Epidermal melanocyte (primary cell): Measurements from ENCODE around the gene CNPY4.

ENCODE experiments used
- DNase-seq: peaks from one replicate; pipeline ENCODE4 v3.0.0; 2011; ENCODE audit warnings: low spot score; ENCODE audit not compliant: insufficient read length

The CNPY4 gene

DNA sequence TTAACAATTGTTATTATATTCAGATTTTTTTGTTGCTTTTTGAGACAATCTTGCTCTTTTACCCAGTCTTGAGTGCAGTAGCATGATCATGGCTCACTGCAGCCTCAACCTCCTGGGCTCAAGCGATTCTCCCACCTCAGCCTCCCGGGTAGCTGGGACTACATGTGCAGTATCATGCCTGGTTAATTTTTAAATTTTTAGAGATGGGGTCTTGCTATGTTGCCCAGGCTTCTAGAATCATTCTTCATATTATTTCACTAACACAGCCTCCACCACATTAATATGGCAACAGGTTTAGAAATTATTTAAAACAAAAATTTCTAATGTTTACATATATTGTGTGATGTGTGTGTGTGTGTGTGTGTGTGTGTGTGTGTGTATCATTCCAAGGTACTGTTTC is 27.8 kb downstream of the CNPY4 start:
- no peak for DNase-seq

- no peak for DNase-seq
Measured at GRCh38 chr7:100148225-100148558, 28.8 kb downstream of the CNPY4 start.

- DNase-seq: peak; percentile 97
Measured at GRCh38 chr7:100148559-100149328, 29.3 kb downstream of the CNPY4 start, which contains the start of gene LAMTOR4. LAMTOR4 (plus strand) TSS chr7:100148918; CDS start chr7:100148973, 55 bp downstream.

GRCh38 chr7:100152404-100152803 is 33.0 kb downstream of the CNPY4 start:
- no peak for DNase-seq

- DNase-seq: no peak
Measured at GRCh38 chr7:100152937-100153666, 33.7 kb downstream of the CNPY4 start.

DNA sequence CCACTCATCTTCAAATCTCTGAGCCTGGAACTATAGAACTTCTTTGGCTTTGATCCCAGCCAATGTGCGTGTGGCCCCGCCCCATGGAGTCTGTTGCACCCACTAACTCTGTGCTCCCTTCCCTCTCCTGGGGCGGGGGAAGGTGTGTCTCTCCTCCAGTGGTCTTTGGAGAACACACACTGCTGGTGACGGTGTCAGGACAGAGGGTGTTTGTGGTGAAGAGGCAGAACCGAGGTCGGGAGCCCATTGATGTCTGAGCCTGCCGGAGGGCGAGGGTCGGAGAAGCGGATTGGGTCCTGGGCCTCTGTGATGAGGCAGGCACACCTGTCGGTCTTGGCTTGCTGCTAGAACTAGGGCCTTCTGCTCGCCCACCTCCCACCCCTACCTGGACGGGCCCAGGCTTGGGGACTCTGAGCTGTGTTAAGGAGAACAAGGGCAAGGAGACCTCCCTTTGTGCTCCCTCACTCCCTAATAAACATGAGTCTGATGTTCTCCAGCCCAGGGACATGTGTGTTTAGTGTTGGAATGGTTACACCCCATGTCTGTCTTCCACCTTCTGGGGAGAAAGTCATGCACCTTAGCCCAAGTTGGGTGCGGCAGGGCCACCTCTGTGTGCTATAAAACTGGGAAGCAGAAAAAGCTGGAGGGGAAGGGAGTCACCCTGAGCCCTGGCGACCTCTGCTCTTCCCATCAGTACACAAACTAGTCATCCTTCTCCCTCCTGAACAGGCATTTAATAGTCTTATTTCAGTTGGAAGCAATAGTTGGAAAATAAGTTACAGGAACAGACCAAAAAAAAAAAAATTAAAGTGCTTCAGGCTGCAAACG is 34.5 kb downstream of the CNPY4 start:
- DNase-seq: no peak

GRCh38 chr7:100154651-100155491 is 35.4 kb downstream of the CNPY4 start:
- no peak for DNase-seq

DNA sequence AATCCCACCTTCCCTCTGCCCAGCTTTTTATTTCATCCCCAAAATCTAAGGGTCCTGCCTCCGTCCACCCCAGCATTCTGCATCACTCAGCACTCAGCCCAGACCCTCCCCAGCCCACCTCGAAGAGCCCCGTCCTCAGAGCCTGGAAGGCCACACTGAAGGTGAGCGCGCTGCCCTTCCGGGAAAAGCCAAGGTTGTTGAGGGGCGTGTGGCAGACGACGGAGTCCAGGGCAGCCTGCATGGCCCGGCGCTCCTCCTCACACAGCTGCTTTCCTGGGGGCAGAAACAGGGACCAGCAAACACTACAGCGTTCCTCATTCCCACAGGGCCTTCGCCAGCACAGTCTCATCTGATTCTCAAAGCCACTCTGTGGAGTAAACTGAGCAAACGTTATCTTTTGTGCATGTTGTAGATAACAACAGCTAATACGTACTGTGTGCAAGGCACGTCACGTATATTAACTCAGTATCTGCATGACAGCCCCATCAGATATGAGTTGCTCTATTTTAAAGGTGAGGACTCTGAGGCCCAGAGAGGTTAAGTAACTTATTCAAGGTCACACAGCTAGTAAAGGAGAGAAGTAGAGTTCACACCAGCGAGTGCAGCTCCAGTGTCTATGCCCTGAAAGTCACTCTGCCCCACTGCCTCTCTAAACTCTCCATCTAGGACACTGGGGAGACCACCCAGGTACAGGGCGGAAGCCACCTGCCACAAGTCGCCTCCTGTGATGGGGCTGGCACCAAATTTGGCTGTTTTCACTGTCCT is 36.3 kb downstream of the CNPY4 start:
- no peak for DNase-seq

DNA sequence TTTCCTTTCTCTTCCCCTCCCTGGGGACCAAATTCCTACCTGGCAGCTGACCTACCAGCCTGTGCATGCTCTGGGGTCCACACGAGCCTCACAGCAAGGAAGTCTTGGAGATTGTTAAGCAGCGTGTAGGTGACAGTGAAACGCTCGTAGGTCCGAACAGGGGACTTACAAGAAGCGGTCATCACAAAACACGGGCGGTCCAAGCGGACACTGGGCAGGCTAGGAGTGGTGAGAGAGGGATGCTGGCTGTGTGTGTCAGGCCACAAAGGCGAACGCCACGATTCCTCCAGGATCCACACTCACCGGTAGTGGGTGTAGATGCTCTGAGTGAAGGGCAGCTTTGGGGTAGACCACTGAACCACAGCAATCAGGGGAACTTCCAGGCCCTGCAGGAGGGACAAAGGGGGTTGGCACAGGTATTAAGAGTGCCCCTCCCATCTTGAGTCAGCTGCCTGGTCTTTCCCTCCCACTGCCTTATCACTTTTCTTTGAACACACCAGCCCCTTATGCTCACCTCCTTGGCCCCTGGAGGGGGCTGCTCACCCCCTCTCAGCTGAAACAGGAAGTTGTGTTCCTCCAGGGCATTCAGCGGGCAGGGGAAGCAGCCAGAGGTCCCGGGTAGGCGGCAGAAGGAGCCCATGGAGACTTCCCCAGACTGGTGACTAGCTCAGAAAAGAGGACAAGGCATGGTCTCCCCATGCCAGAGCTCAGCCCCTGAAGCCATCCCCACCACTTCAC is 37.1 kb downstream of the CNPY4 start:
- no peak for DNase-seq

DNA sequence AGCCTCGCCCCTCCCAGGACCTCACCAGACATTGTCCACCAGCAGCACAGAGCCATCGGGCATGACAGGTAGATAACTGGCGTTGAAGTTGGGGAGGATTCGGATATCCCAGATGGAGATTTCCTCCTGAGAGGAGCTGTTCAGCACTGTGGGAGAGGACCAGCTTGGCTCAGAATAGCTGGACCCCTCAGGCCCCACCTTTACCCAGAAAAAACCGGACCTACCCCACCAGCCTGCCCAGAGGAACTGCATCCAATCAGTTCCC is 37.6 kb downstream of the CNPY4 start:
- DNase-seq: no peak

DNA sequence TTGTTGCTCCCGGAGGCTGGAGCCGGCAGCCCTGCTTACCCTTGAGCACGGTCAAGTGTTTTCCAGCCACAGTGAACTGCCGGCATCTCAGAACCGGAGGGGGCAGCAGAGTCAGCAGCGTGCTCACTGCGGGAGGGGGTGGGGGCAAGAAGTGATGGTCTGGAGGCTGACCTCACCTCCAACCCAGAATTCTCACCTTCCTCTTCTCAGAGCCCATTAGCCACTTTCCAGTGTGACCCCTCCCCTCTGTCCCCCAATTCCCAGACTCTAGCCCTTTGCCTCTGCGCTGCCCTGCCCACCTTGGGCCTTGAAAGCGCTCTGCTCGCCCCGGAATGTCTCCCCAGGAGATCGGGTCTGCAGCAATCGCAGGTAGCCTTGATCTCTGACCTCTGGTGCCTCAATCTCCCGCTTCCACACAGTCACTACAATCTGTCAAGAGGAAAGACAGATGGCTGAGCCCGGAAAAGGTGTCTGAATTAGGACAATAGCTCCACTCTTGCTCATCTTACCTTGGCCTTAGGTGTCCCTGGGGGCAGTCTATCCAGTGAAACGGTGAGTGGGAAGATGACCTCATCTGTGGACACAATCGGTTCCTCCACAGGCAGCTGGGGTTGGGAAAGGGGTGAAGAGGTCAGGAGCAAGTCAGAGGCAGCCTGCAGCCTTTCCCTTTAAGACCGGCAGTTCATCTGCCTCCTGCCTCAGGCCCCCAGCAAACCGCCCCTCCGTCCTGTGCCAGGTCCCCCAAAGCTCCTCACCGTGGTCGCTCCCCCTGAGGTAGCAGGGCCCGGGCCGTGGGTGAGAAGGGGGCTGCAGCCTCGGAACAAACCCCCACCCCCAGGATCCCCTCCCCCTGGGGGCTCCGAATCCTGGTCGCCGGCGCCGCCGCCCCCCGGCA is 38.1 kb downstream of the CNPY4 start:
- no peak for DNase-seq

DNA sequence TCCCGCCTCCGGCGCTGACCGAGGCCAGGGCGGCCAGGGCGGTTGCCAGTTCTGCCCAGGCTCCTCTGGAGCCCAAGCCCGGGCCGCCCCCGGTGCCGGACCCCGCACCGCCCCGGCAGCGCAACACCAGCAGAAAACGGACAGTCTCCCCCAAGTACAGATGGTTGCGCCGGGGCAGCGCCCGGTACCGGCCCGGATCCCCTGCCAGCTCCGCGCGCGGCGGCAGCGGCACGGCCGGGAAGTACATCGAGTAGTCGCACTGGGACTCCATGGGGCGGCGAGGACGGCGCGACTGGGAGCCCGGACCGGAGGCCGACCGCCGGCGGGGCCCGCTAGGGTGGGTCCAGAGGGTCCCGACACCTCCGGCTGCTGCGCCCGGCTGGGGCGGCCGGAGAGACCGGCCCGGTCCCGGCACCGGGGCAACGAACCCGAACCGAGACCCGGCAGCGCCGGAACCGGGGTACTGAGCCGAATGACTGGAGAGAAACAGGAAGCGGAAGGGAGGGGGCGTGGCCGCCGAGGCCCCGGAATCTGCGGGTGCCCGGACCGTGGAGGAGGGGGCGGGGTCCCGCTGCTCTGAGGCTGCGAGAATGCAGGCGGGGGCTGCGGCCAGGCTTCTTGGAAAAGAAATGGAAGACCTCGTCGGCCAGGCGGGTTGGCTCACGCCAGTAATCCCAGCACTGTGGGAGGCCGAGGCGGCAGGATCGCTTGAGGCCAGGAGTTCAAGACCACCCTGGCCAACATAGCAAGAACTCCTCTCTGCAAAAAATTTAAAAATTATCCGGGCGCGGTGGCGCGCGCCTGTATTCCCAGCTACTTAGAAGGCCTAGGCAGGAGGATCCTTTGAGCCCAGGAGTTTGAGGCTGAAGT is 39.0 kb downstream of the CNPY4 start, which contains the start of gene TRAPPC14:
TSS of gene TRAPPC14 (minus strand) at position 495 of the 870 bp plus-strand sequence. CDS start at position 271, 224 bp downstream.
- peak; percentile 99 for DNase-seq

DNA sequence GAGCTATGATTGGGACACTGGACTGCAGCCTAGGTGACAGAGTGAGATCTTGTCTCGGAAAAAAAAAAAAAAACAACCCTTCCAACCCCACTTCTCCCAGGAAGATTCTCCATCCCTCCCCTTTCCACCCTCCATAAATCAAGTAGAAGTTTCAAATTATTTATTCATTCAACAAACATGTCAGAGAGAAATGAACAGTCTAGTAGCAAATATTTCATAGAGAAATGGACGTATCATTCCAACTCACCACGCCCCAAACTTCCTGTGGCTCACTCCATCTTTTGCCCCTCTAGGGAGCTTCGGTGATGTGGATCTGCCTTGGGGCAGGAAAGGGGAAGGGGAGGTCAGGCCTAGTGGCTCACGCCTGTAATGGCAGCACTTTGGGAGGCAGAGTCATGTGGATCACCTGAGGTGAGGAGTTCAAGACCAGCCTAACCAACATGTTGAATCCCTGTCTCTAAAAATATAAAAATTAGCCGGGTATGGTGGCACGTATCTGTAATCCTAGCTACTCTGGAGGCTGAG is 39.7 kb downstream of the CNPY4 start:
- DNase-seq: no peak

- no peak for DNase-seq
Measured at GRCh38 chr7:100160067-100160466, 40.6 kb downstream of the CNPY4 start.

DNA sequence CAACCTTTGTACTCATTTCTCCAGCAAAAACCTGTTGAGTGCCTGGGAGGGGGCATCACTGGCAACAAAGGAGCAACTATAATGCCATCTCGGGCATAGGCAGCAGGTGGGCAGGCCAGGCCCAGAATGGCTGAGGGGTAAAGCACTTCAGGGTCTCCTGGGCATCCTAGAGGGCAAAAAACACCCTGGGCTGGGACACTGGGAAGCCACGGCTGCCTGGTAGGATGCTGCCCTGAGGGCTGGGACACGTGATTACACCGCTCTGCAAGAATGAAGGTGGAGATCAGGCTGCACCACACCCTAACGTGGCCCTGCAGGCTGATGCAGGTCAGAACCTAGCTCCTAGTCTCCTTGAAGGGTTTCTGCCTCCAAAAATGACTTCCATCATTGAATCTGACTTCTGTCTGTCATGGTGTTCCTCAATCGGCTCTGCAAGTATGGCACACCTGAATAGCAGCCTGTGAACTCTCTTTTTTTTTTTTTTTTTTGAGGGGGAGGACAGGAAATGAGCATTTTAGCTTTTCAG is 43.6 kb downstream of the CNPY4 start:
- no peak for DNase-seq

DNA sequence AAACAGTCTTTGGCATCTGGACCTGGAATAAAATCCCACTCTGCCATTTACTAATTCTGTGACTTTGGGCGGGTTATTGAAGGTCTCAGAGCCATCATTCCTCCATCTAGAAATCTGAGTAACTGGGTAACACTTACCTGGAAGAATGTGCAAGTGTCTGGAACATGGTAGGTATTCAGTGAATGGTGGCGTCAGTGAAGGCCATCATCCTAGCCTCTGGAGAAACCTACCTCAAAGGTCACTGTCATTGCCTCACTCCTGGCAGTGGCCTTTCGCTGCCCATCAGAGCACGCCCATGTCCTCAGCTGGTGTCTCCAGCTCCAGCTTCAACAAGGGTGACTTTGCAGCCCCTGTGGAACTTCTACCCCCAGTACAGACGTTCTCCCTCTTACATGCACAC is 44.4 kb downstream of the CNPY4 start:
- DNase-seq: no peak

- no peak for DNase-seq
Measured at GRCh38 chr7:100166317-100166940, 47.0 kb downstream of the CNPY4 start.
